ENCODE data around the gene FAAP20.

The FAAP20 gene

GRCh38 chr1:2229911-2230731, 35.5 kb upstream of the FAAP20 start:
- no peak for DNase-seq

- DNase-seq: peak; percentile 20 to 35
These were observed 34.7 kb upstream of the FAAP20 start for GRCh38 chr1:2229037-2229864.

GRCh38 chr1:2228694-2229036, 34.1 kb upstream of the FAAP20 start:
- DNase-seq: no peak

GRCh38 chr1:2228157-2228594, 33.6 kb upstream of the FAAP20 start, which contains the start of gene SKI:
SKI (plus strand) TSS chr1:2228319; CDS start chr1:2228767, 448 bp downstream.
- DNase-seq: no peak

GRCh38 chr1:2227346-2228156, 33.0 kb upstream of the FAAP20 start:
- peak; percentile 85 for DNase-seq

- DNase-seq: no peak
These were observed 32.2 kb upstream of the FAAP20 start for GRCh38 chr1:2226525-2227345.

- no peak for DNase-seq
These were observed 30.3 kb upstream of the FAAP20 start for GRCh38 chr1:2224631-2225428.

- peak in 1 of 2 donors; percentile 32 for DNase-seq
These were observed 29.6 kb upstream of the FAAP20 start for GRCh38 chr1:2224170-2224584.

- DNase-seq: no peak
These were observed 26.7 kb upstream of the FAAP20 start for GRCh38 chr1:2221271-2221670.

- no peak for DNase-seq
These were observed 22.1 kb upstream of the FAAP20 start for GRCh38 chr1:2216767-2217058.

GRCh38 chr1:2215909-2216766, 21.6 kb upstream of the FAAP20 start:
- DNase-seq: no peak

- DNase-seq: no peak
These were observed 20.8 kb upstream of the FAAP20 start for GRCh38 chr1:2215329-2215728.

- DNase-seq: no peak
These were observed 20.1 kb upstream of the FAAP20 start for GRCh38 chr1:2214541-2215241.

- DNase-seq: no peak
These were observed 19.3 kb upstream of the FAAP20 start for GRCh38 chr1:2213576-2214505.

- DNase-seq: peak; percentile 43 to 78
These were observed 18.2 kb upstream of the FAAP20 start for GRCh38 chr1:2212532-2213491.

- no peak for DNase-seq
These were observed 17.6 kb upstream of the FAAP20 start for GRCh38 chr1:2212274-2212531.

GRCh38 chr1:2210786-2211185, 16.2 kb upstream of the FAAP20 start:
- DNase-seq: no peak
